GM18873 (cell line): ENCODE data around the gene C19orf33.

ENCODE experiments used
- ATAC-seq: cut with Tn5 transposase; IDR thresholded peaks from one replicate; pipeline ENCODE4 v1.9.1; 2021; ENCODE audit warnings: mild to moderate bottlenecking, moderate library complexity, moderate number of reproducible peaks; ENCODE audit not compliant: unreplicated experiment, low FRiP score

C19orf33 gene

GRCh38 chr19:38308006-38308766 is 4.1 kb downstream of the C19orf33 start:
- no peak for ATAC-seq

GRCh38 chr19:38308926-38309614 is 5.0 kb downstream of the C19orf33 start:
- ATAC-seq, result no peak

- no peak for ATAC-seq
These were observed 5.7 kb downstream of the C19orf33 start for GRCh38 chr19:38309615-38310278.

- no peak for ATAC-seq
These were observed 6.2 kb downstream of the C19orf33 start for GRCh38 chr19:38310279-38310670.

GRCh38 chr19:38310986-38311385 is 6.9 kb downstream of the C19orf33 start:
- no peak for ATAC-seq

- peak; percentile 72 for ATAC-seq
These were observed 11.8 kb downstream of the C19orf33 start, which contains the start of gene YIF1B for GRCh38 chr19:38315657-38316476. TSS of gene YIF1B (minus strand) at chr19:38315947. CDS start at chr19:38315917, 30 bp downstream.

- ATAC-seq, result no peak
These were observed 12.5 kb downstream of the C19orf33 start for GRCh38 chr19:38316477-38317067.

- ATAC-seq, result no peak
These were observed 13.1 kb downstream of the C19orf33 start for GRCh38 chr19:38317104-38317612.

GRCh38 chr19:38318660-38319059 is 14.6 kb downstream of the C19orf33 start:
- ATAC-seq, result no peak

- ATAC-seq, result no peak
These were observed 15.6 kb downstream of the C19orf33 start, which contains the start of gene KCNK6 for GRCh38 chr19:38319421-38320258. TSS of gene KCNK6 (plus strand) at chr19:38319845. CDS start at chr19:38319951, 106 bp downstream.

GRCh38 chr19:38320969-38321339 is 16.9 kb downstream of the C19orf33 start:
- no peak for ATAC-seq

GRCh38 chr19:38321646-38322196 is 17.7 kb downstream of the C19orf33 start:
- no peak for ATAC-seq

- ATAC-seq, result no peak
These were observed 19.2 kb downstream of the C19orf33 start for GRCh38 chr19:38323291-38323690.

GRCh38 chr19:38324431-38324830 is 20.4 kb downstream of the C19orf33 start:
- ATAC-seq, result no peak

- no peak for ATAC-seq
These were observed 22.5 kb downstream of the C19orf33 start for GRCh38 chr19:38326591-38326990.

GRCh38 chr19:38329651-38330050 is 25.6 kb downstream of the C19orf33 start:
- no peak for ATAC-seq

GRCh38 chr19:38331728-38332127 is 27.7 kb downstream of the C19orf33 start:
- ATAC-seq, result no peak

GRCh38 chr19:38333245-38333644 is 29.2 kb downstream of the C19orf33 start:
- ATAC-seq, result no peak
